Stimulated activated CD8-positive, alpha-beta memory T cell treated with anti-CD3 and anti-CD28 coated beads, Interleukin-15, amount 100 ng/mL, for 24 hours (primary cell): ENCODE data around the gene SEPTIN1.
"Not testable (repeated sequence)": the region's sequence is repeated elsewhere in the genome, so short reads cannot be mapped to it uniquely, and the experiment has no call there.

ENCODE experiments used
- DNase-seq: peaks from one replicate; pipeline ENCODE4 v3.0.0-alpha.2; 2020; ENCODE audit warnings: low read depth

The SEPTIN1 gene

DNA sequence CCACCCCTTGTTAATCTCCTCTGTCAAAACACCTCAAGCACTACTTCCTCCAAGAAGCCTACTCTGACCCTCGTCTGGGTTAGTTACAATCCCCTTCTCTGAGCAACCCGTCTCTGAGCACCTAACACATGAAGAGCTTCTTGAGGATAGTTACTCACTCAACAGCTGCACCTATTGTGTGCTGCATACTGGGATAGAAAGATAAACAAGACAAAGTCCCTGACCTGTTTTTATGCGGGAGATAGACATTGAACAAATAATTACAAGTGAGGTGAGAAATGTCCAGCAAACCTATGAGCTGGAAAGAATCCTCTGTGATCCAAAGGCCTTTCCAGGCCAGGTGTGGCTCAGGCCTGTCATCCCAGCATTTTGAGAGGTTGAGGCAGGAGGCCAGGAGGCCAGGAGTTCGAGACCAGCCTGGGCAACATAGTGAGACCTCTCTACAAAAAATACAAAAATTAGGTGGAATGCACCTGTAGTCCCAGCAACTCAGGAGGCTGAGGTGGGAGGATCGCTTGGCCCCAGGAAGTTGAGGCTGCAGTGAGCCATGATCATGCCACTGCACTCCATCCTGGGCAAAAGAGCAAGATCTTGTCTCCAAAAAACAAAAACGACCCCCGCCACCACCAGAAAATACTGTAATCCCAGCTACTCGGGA, 19.5 kb upstream of the SEPTIN1 start:
- no peak for DNase-seq

DNA sequence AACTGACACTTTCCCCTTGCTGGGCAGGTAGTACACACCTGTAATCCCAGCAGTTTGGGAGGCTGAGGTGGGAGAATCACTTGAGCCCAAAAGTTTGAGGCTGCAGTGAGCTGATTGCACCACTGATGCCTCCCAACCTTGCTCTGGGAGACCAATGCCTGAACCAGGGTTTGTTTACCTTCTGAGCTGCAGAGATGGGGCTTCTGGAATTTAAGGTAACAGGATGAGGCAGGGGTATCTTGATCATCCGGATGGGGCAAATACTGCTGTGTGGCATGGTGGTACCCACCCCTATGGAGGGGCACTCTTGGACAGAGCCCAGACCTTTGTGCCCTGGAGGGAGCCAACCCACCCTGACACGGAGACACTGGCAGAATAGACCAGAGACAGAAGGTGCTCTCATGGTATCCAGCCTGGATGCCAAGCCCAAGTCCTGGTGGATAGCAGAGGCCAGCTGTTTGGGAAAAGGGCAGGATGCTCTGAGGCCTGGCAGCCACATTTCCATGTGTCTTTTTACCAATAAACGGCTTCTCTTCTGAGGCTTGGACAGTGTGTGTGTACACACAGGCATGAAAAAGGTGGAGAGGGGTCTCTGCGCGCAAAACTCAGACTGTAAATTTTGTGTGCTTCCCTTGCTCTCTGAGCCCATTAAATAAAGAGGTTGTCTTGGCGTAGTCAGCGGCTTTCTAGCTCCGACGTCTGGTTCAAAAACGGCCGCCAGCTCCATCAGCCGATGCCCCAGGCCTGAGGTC, 17.2 kb upstream of the SEPTIN1 start:
- DNase-seq, result no peak

DNA sequence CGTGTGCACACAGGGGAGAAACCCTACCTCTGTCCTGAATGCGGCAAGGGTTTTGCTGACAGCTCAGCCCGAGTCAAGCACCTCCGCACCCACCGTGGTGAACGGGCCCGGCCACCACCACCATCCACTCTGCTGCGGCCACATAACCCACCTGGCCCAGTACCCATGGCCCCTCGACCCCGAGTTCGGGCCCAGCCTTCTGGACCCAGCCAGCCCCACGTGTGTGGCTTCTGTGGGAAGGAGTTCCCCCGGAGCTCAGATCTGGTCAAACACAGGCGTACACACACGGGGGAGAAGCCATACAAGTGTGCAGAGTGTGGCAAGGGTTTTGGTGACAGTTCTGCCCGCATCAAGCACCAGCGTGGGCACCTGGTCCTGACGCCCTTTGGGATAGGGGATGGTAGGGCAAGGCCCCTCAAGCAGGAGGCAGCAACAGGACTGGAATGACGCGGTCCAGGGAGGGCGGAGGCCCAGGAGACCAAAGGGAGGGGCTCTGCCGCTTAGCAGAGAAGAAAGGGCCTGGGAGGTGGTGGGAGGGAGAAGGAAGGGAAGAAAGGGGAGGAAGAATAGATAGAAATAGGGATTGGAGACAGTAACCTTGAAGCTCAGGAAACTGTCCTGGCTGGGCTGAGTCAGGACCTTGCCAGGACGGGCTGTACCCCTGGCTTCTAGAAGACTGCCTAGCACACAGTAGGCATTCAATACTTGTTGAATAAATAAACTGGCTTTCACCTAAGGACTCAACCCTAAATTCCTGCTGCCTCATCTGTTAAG, 16.5 kb upstream of the SEPTIN1 start:
- no peak for DNase-seq

DNA sequence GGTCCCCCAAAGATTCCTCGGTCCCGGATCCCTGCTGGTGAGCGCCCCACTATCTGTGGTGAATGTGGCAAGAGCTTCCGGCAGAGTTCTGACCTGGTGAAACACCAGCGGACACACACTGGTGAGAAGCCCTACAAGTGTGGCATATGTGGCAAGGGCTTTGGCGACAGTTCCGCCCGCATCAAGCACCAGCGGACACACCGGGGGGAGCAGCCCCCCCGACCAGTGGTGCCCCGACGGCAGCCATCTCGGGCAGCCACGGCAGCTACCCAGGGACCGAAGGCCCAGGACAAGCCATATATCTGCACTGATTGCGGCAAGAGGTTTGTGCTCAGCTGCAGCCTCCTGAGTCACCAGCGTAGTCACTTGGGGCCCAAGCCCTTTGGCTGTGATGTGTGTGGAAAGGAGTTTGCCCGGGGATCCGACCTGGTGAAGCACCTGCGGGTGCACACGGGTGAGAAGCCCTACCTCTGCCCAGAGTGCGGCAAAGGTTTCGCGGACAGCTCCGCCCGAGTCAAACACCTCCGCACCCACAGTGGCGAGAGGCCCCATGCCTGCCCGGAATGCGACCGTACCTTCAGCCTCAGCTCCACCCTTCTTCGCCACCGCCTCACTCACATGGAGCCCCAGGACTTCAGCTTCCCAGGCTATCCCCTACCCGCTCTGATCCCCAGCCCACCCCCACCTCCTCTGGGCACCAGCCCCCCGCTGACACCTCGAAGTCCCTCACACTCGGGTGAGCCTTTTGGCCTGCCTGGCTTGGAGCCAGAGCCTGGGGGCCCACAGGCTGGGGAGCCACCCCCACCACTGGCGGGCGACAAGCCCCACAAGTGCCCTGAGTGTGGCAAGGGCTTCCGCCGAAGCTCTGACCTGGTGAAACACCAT, 15.7 kb upstream of the SEPTIN1 start:
- DNase-seq, result no peak

DNA sequence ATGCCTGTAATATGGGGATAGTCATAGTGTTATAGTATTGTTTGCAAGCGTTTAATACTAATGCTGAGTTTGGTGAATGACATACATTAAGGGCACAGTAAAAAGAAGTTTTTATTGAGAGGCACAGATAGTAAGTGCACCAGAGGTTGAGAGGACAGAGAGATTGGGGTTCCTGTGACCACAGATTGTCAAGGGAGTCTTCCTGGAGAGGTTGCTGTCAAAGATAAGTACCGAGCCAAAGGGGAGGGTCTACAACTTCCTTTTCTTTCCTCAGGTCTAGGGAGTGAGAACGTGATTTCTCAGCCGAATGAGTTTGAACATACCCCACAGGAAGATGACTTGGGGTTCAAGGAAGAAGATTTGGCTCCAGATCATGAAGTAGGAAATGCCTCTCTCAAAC, 14.7 kb upstream of the SEPTIN1 start:
- no peak for DNase-seq

DNA sequence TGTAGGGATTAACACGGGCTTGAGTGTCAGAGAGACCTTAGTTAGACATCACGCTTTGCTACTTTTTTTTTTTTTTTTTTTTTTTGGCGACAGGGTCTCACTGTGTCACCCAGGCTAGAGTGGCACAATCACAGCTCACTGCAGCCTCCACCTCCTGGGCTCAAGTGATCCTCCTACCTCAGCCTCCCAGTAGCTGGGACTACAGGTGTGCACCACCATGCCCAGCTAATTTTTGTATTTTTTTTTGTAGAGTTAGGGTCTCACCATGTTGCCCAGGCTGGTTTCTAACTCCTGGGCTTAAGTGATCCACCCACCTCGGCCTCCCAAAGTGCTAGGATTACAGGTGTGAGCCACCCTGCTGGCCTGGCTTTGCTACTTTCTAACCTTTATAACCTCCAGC, 14.3 kb upstream of the SEPTIN1 start:
- DNase-seq, result not testable (repeated sequence)

DNA sequence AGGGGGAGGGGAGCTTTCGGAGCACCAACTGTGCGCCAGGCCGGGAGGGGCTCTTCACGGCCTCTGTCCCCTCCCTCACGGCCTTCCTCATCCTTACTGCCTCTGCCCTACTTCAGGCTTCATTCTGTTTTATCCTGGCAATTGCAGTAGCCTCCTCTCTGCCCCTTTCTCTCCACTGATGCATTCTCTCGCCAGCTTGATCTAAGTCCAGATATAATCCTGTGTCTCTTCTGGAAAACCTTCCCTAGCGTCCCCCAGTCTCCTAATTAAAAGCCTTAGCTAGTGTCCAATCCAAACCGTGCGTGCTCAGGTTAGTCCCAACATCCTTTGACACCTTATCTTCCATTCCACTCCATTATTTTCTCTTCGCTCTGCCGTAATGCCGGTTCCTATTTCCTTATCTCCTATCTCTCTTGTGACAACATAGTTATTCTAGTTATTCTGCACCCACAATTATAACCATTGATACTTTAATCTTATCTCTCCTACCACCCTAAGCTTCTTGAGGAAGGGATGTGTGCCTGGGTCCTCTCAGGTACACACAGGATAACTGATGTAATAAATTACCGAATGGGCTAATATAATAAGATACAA, 13.7 kb upstream of the SEPTIN1 start:
- no peak for DNase-seq

DNA sequence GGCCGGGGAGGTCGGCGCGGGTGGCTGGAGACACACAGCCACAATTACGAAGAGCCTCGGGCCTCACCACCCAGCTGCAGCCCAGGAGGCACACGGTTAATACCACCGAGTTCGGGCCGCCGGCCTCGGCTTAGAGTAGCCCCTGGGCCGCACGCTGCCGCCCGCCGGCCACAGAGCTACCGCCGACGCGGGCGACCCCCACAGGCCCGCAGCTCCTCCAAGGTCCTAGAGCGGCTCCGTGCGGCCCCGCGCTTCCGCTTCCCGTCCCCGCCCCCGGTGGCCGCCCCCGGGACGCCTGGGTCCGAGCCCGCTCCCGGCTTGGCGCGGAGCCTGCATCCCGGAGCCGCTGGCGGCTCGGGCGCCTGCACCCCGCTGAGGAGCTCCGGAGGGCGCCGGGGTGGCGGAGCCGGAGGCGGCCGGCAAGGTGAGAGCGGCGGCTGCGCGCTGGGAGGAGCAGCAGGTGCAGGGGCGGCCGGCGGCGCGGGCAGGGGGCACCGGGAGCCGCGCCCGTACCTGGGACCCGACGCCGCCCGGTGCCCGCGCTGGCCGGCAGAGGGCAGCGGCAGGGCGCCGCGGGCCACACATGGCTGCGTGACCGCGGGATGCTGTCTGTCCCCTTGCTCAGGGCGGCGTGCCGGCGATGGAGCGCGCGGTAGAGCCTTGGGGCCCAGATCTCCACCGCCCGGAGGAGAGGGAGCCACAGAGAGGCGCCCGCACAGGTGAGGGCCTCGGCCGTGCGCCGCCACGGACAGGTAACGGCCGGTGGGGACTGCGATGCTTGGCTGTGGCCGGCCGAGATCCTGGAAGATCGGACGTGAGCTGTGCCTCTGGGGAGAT, 13.0 kb upstream of the SEPTIN1 start, which contains the start of gene ZNF48:
Gene ZNF48 (plus strand): TSS at position 266 of the 837 bp plus-strand sequence. CDS start 375 bp downstream, at position 641.
- DNase-seq, result peak; percentile 28

DNA sequence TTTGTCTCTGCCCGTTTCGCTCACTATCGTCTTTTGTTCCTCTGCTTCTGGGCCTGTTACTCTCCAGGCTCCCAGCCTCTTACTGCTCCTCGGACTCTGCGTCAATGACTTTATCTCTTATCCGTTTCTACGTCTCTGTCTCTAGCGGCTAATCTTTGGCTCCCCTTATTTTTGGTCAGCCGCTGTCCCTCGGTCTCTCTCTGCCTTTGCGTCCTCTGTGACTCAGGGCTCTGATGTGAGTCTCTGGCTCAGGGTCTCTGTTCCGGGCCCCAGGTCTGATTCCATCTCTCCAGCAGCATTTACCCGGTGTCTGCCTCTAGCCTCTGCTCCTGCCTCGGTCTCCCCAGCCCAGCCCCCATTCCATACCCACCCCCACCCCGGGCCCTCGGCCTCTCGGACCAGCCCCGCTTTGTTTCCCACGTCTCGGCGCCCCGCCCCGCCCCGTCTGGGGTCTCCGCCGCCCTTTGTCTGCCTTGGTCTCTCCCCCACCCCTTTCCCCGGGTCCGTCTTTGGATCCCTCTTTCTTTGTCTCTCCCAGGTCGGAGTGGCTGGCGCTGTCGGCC, 12.3 kb upstream of the SEPTIN1 start:
- DNase-seq, result no peak

DNA sequence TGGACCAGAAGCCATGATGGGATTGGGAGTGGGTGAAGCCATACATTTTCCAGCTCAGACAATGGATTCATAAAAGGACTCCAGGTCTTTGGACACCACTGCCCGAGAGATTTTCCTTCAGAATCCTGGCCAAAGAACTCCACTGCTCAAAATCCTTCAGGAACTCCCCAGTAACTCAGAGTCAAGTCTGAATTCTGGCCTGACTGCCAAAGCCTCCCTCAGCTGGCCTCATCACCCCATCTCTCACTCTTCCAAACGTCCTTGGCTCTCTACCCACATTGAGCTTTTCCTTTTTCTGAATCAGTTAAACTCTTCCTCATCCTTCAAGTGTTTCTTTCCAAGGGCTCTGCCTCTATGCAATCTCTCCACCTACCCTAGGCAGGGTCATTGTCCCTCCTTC, 1.2 kb upstream of the SEPTIN1 start:
- no peak for DNase-seq

DNA sequence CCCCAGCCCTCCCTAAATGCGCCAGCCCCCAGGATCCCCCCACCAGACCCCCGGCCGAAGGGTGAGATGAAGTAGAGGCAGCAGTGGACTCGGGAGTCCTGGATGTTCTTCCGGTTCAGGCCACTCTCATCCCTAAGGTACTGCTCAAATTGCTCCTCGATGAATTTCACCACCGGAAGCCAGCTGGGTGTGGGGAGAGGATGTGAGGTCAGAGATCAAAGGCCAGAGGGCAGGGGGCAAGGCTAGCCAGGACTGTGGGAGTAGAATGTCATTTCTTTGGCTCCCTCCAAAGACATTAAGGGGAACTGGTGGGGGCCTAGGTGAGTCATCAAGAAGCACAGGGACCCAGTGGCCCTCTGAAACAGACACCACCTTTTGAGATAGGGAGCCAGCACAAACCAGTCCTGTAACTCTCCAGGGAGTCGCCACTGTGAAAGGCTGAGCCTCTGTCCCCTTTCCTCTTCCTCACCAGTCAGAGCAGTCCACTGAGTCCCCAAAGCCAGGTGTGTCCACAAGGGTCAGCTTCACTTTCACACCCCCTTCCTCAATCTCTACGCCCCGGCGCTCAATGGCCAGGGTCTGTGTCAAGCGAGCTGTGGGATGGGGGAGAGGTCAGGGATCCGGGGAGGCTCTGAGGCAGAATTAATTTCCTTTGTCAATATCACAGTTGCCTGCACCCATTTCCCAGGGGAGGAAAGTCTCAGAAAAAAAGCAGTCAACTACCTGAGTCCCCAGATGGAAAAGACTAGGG, 895 bp downstream of the SEPTIN1 start:
- DNase-seq, result no peak

DNA sequence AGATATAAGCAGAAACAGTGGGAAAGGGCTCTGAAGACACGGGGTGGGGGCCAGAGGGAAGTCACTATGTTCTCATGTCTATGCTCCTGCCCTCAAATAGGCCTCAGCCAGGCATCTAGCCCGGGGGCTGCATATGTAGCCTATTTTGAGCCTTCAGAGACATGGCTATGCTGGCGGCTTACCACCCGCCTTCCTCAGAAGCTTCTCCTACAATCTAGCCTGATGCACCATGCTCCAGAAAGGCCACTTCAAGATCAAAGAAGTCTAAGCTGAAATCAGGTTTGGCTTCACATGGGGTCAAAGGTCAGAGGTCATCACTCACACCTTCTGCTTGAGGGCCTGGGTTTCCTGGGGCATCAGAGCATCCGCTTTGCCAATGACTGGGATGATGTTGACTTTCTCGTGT, 1.6 kb downstream of the SEPTIN1 start:
- DNase-seq, result no peak

DNA sequence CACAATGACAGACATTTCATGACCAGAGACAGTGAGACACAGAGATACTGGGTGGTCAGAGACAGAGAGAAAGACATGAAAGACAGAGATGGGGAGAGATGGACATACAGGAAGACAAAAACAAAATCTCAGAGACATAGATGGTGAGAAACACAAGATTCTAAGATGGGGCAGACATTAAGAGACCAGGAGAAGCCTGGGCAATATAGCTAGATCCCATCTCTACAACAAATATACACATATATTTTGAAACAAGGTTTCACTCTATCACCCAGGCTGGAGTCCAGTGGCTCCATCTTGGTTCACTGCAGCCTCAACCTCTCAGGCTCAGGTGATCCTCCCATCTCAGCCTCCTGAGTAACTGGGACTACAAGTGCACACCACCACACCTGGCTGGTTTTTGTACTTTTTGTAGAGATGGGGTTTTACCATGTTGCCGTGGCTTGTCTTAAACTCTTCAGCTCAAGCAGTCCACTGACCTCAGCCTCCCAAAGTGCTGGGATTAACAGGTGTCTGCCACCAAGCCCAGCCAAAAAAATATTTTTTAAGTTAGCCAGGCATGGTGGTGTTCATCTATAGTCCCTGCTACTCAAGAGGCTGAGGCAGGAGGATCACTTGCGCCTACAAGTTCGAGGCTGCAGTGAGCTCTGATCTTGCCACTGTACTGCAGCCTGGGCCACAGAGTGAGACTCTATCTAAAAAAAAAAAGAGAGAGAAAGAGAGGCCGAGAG, 2.1 kb downstream of the SEPTIN1 start:
- no peak for DNase-seq

DNA sequence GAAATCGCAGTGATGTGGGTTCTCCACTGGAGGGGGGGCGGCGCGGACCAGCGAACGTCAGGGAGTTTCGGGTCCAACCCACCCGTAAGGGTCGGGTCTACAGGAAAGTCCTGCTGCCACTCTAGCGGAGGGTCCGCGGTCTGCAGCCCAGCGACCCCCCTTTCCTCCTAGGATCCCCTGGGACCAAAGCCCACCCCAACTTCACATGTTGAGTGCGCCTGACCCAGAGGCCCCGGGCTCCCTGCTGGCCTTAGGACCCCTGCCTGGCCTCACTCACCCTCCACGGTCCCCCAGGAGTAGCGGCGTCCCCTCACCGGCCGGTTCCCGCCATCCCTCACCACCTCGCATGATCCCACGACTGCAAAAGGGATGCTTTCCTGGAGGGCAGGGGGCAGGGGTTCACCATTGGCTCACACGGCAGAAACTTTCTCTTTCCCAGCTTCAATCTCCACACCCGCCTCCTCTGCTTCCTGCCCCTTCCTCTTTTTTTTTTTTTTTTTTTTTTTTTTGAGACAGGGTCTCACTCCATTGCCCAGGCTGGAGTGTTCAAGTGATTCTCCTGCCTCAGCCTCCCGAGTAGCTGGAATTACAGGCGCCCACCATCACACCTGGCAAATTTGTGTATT, 3.1 kb downstream of the SEPTIN1 start:
- no peak for DNase-seq

DNA sequence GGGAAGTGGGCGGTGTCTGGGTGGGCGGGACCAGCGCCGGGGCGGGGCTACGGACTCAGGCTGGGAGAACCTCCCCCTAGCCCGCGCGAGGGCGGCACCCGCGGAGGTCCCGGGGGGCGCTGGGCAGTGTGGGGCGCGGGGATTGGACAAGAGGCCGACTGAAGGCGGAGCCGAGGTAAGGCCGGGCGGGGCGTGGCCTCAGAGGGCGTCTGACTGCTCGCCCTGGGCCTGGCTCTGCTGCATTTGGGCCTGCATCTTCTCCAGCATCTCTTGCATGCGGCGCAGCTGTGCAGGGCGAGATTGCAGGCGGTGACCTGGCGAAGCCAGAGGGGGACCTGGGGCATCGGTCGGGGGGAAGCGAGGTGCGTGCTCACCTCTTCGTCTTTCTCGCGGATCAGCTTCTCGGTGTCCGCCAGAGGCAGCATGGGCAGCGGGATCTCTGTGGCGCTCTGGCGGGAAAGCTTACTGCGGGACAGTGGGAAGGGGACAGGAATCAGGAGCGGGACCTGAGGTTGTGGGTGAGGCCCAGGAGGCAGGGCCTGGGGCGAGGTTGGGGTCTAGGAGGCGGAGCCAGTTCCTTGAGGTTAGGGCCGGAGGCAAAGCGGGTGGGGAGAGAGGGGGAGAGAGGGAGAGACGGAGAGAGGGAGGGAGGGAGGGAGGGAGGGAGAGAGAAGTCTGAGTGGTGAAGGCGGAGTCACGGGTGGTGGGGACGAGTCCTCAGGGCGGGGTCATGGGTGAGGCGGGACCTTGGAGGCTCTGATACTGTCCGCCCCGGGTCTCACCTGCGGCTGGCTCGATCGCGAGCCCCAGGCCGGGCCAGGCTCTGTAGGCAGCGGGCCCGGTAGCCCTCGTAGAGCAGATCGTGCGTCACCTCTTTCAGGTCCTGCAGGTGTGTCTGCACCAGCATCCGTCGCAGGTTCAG, 3.9 kb downstream of the SEPTIN1 start:
- DNase-seq, result peak; percentile 99

DNA sequence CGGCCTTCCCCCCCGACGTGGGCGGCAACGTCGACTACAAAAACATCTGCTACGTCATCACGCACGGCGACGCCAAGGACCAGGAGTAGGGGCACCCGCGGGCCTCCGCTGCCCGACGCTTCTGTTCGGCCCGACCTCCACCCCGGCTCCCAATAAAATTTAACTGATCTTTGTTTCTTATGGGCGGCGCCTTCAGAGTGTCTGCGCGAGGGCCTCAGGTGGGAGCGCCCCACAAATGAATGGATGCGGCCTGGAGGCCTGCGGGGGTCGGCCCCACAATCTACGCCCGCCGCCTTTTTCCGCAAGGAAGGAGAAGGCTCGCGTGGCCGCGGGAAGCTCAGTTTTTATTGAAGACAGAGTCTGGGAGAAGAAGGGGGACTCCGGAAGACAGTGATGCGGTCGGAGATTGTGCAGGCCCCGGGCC, 4.5 kb downstream of the SEPTIN1 start:
- DNase-seq, result peak; percentile 62
